ENCODE measurements around the gene TEX54. TPM values are rescaled to one million over a fixed set of nuclear protein-coding genes. Genes with fewer than 3 reads are reported as not detected.
"Not testable (repeated sequence)": the region's sequence is repeated elsewhere in the genome, so short reads cannot be mapped to it uniquely, and the experiment has no call there.

The TEX54 gene
- polyA plus RNA-seq, 4 donors: 0.83 TPM; not detected in 3

- DNase-seq (no peak), FAIRE-seq (no peak)
- peak overlapping the region; percentile 92 to 93 (median 92) for H3K27ac ChIP-seq (ENCODE audit: low read depth in 1 of 3, low read length in 2 of 3)
- H3K27me3 ChIP-seq (ENCODE audit: control insufficient read depth in 3 of 3, insufficient read depth in 3 of 3, low read length in 3 of 3): no peaks in the 10 kb centered on the region
- peak overlapping the region in 2 of 3 donors; percentile 49 to 66 for H3K4me3 ChIP-seq (ENCODE audit: low read depth in 1 of 3, low read length in 3 of 3)
- peaks cover 0 to 8% (median 0%) of the 10 kb centered on the region in 3 donors for H3K36me3 ChIP-seq (ENCODE audit: control insufficient read depth in 3 of 3, insufficient read depth in 2 of 3, low read depth in 1 of 3, low read length in 3 of 3)
- H3K9me3 ChIP-seq (ENCODE audit: control insufficient read depth in 2 of 2, insufficient read depth in 1 of 2, low read depth in 1 of 2, low read length in 1 of 2): no peaks in the 10 kb centered on the region
- 8 to 13% (median 10%) methylated on average over 30 of the region's 30 CpGs for WGBS, 3 donors
- peaks cover 0 to 12% (median 4%) of the 10 kb centered on the region in 3 donors for H3K4me1 ChIP-seq (ENCODE audit: control insufficient read depth in 3 of 3, insufficient read depth in 2 of 3, low read depth in 1 of 3, low read length in 2 of 3)
These were observed 9.6 kb upstream of the TEX54 start for GRCh38 chr11:62842171-62842741.

DNA sequence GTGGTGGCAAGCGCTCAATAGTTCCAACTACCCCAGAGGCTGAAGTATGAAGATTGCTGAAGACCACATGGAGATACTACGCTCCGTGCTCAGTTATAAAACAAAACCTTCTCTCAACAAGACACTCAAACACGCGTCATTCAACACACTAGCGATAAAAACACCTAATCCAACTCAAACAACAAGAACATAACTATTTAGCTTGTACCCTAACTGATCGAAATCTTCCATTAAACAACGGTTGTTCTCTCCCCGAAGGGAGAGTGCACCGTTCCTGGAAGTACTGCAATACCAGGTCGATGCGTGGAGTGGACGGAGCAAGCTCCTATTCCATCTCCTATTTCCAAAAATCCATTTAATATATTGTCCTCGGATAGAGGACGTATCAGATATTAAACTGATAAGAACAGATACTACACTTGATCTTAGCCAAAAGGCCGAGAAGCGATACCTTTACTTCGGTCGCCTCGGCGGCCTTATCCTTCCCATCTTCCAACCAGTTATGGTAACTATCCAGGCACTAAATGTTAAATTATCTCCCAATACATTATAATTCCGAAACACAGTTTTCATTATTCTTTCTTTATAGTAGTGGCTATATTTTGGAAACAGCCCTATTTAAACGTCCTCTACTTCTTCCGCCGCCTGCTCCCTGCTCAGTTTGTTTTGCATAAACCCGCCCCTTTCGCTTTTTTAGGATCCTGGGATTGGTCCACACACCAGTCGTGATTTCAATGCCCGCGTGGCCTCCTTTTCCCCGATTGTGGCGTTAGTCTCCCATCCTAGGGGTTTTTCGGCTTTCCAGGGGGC, 8.9 kb upstream of the TEX54 start:
- Histone ChIP-seq H3K9me3 (ENCODE audit: control insufficient read depth in 2 of 2, insufficient read depth in 1 of 2, low read depth in 1 of 2, low read length in 1 of 2) (no peaks in the 10 kb centered on the region), H3K4me3 (ENCODE audit: low read depth in 1 of 3, low read length in 3 of 3) (peak overlapping the region in 2 of 3 donors; percentile 49 to 66), H3K27ac (ENCODE audit: low read depth in 1 of 3, low read length in 2 of 3) (peak overlapping the region; percentile 96 to 99 (median 96)), H3K27me3 (ENCODE audit: control insufficient read depth in 3 of 3, insufficient read depth in 3 of 3, low read length in 3 of 3) (no peaks in the 10 kb centered on the region), H3K4me1 (ENCODE audit: control insufficient read depth in 3 of 3, insufficient read depth in 2 of 3, low read depth in 1 of 3, low read length in 2 of 3) (peaks cover 0 to 12% (median 4%) of the 10 kb centered on the region in 3 donors), H3K36me3 (ENCODE audit: control insufficient read depth in 3 of 3, insufficient read depth in 2 of 3, low read depth in 1 of 3, low read length in 3 of 3) (peaks cover 0 to 10% (median 0%) of the 10 kb centered on the region in 3 donors)
- DNase-seq: peak; percentile 95 to 98
- 0 to 1% (median 0%) methylated on average over 33 of the region's 33 CpGs for WGBS, 3 donors
- FAIRE-seq: peak; percentile 98

DNA sequence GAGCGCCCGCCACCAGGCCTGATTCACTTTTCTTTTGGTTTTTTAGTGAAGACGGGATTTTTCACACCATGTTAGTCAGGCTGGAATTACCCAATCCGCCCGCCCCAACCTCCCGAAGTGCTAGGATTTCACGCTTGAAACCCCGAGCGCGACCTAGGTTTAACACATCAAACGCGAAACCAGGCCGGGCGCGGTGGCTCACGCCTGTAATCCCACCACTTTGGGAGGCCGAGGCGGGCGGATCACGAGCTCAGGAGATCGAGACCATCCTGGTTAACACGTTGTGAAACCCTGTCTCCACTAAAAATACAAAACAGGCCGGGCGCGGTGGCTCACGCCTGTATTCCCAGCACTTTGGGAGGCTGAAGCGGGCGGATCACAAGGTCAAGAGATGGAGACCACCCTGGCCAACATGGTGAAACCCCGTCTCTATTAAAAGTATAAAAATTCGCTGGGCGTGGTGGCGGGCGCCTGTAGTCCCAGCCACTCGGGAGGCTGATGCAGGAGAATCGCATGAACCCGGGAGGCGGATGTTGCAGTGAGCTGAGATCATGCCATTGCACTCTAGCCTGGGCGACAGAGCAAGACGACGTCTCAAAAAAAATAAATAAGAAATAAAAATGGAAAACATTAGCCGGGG, 8.2 kb upstream of the TEX54 start:
- H3K4me1 ChIP-seq (ENCODE audit: control insufficient read depth in 3 of 3, insufficient read depth in 2 of 3, low read depth in 1 of 3, low read length in 2 of 3): peaks cover 0 to 12% (median 4%) of the 10 kb centered on the region in 3 donors
- H3K27ac ChIP-seq (ENCODE audit: low read depth in 1 of 3, low read length in 2 of 3): peak overlapping the region; percentile 96 to 99 (median 96)
- peak overlapping the region; percentile 11 to 91 (median 81) for H3K4me3 ChIP-seq (ENCODE audit: low read depth in 1 of 3, low read length in 3 of 3)
- peak in 1 of 2 donors; percentile 44 for DNase-seq
- H3K36me3 ChIP-seq (ENCODE audit: control insufficient read depth in 3 of 3, insufficient read depth in 2 of 3, low read depth in 1 of 3, low read length in 3 of 3): peaks cover 0 to 14% (median 0%) of the 10 kb centered on the region in 3 donors
- not testable (repeated sequence) for H3K9me3 ChIP-seq (ENCODE audit: control insufficient read depth in 2 of 2, insufficient read depth in 1 of 2, low read depth in 1 of 2, low read length in 1 of 2); FAIRE-seq; H3K27me3 ChIP-seq (ENCODE audit: control insufficient read depth in 3 of 3, insufficient read depth in 3 of 3, low read length in 3 of 3)
- WGBS, 3 donors: 1% methylated on average over 41 of the region's 41 CpGs

GRCh38 chr11:62839050-62839945, 6.7 kb upstream of the TEX54 start, which contains the start of gene WDR74:
WDR74 (minus strand) TSS chr11:62839590; CDS start chr11:62839570, 20 bp downstream.
- 0% methylated on average over 62 of the region's 62 CpGs for WGBS, 3 donors

DNA sequence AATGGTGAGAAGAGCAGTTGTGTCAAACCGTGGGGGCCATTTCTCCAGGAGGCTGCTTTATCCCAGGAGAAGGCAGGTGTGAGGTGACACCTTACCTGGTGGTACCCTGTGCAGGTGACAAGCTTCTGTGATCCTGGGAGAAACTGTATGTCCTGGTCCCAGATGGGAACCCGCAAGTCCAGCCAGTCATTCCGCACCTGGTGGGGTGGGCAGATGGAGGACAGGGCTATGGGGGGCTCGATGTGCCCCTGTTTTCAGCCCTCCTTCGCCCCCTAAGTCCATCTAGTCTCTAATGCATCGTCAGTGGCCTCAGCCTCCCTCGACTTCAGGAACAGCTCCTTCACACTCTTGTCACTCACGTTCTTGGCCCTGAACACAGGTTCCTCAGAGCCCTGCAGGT, 2.7 kb upstream of the TEX54 start:
- DNase-seq (no peak), FAIRE-seq (no peak)
- Histone ChIP-seq H3K9me3 (ENCODE audit: control insufficient read depth in 2 of 2, insufficient read depth in 1 of 2, low read depth in 1 of 2, low read length in 1 of 2) (no peaks in the 10 kb centered on the region), H3K27me3 (ENCODE audit: control insufficient read depth in 3 of 3, insufficient read depth in 3 of 3, low read length in 3 of 3) (no peaks in the 10 kb centered on the region), H3K4me3 (ENCODE audit: low read depth in 1 of 3, low read length in 3 of 3) (no peak overlapping the region), H3K4me1 (ENCODE audit: control insufficient read depth in 3 of 3, insufficient read depth in 2 of 3, low read depth in 1 of 3, low read length in 2 of 3) (peaks cover 0 to 15% (median 2%) of the 10 kb centered on the region in 3 donors), H3K36me3 (ENCODE audit: control insufficient read depth in 3 of 3, insufficient read depth in 2 of 3, low read depth in 1 of 3, low read length in 3 of 3) (peaks cover 0 to 43% (median 8%) of the 10 kb centered on the region in 3 donors), H3K27ac (ENCODE audit: low read depth in 1 of 3, low read length in 2 of 3) (no peak overlapping the region)
- 81 to 86% (median 83%) methylated on average over 8 of the region's 8 CpGs for WGBS, 3 donors

More at GRCh38 chr11:62839050-62839945, 6.7 kb upstream of the TEX54 start, which contains the start of gene WDR74:
- Histone ChIP-seq H3K4me1 (ENCODE audit: control insufficient read depth in 3 of 3, insufficient read depth in 2 of 3, low read depth in 1 of 3, low read length in 2 of 3) (peaks cover 0 to 12% (median 4%) of the 10 kb centered on the region in 3 donors), H3K27me3 (ENCODE audit: control insufficient read depth in 3 of 3, insufficient read depth in 3 of 3, low read length in 3 of 3) (no peaks in the 10 kb centered on the region), H3K9me3 (ENCODE audit: control insufficient read depth in 2 of 2, insufficient read depth in 1 of 2, low read depth in 1 of 2, low read length in 1 of 2) (no peaks in the 10 kb centered on the region), H3K4me3 (ENCODE audit: low read depth in 1 of 3, low read length in 3 of 3) (peak within 1 kb of the TSS; percentile 77 to 91 (median 81)), H3K27ac (ENCODE audit: low read depth in 1 of 3, low read length in 2 of 3) (peak within 1 kb of the TSS; percentile 96 to 99 (median 96)), H3K36me3 (ENCODE audit: control insufficient read depth in 3 of 3, insufficient read depth in 2 of 3, low read depth in 1 of 3, low read length in 3 of 3) (peaks cover 0 to 28% (median 8%) of the 10 kb centered on the region in 3 donors)
- DNase-seq (peak; percentile 95 to 98), FAIRE-seq (no peak)

- Histone ChIP-seq H3K27me3 (ENCODE audit: control insufficient read depth in 3 of 3, insufficient read depth in 3 of 3, low read length in 3 of 3) (no peaks in the 10 kb centered on the region), H3K9me3 (ENCODE audit: control insufficient read depth in 2 of 2, insufficient read depth in 1 of 2, low read depth in 1 of 2, low read length in 1 of 2) (no peaks in the 10 kb centered on the region), H3K27ac (ENCODE audit: low read depth in 1 of 3, low read length in 2 of 3) (peak within 1 kb of the TSS; percentile 96 to 99 (median 96)), H3K4me3 (ENCODE audit: low read depth in 1 of 3, low read length in 3 of 3) (peak within 1 kb of the TSS; percentile 84 to 99 (median 98)), H3K4me1 (ENCODE audit: control insufficient read depth in 3 of 3, insufficient read depth in 2 of 3, low read depth in 1 of 3, low read length in 2 of 3) (peaks cover 2 to 17% (median 2%) of the 10 kb centered on the region in 3 donors), H3K36me3 (ENCODE audit: control insufficient read depth in 3 of 3, insufficient read depth in 2 of 3, low read depth in 1 of 3, low read length in 3 of 3) (peaks cover 5 to 58% (median 15%) of the 10 kb centered on the region in 3 donors)
- FAIRE-seq (no peak), DNase-seq (peak; percentile 99 to 100)
- WGBS, 3 donors: 0 to 1% (median 0%) methylated on average over 55 to 65 of the region's 65 CpGs
These were observed 913 bp downstream of the TEX54 start, which contains the start of gene STX5 for GRCh38 chr11:62831520-62832335. STX5 (minus strand) TSS chr11:62832051; CDS start chr11:62831243, 808 bp downstream.

DNA sequence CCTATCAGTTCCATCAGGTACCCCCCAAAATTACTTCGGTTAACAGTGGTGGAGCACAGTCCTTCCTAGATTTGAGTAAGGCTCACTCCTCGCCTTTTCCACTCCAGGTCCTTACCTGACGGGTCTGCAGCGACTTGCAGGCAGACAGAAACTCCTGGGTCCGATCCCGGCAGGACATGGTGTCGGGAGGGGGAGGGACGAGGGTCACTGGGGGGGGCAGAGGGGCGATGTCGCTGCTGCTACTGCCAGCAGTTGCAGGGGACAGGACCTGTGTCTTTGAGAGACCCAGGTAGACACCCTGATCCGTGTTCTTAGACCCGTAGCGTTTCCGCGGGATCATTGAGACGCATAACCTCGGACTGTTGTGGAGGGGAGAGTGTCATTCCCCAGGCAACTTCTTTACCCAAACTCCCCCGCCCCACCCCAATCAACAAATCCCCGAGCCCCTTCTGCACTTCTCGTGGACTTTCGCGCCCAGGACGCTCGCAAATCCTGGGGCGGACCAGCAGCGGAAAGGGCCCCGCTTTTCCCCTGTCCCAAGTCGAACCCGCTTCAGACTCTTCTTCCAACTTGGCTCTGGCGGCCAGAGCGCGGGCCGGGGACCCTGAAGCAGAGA, 1.6 kb downstream of the TEX54 start:
- Histone ChIP-seq H3K27me3 (ENCODE audit: control insufficient read depth in 3 of 3, insufficient read depth in 3 of 3, low read length in 3 of 3) (no peaks in the 10 kb centered on the region), H3K36me3 (ENCODE audit: control insufficient read depth in 3 of 3, insufficient read depth in 2 of 3, low read depth in 1 of 3, low read length in 3 of 3) (peaks cover 7 to 60% (median 15%) of the 10 kb centered on the region in 3 donors), H3K27ac (ENCODE audit: low read depth in 1 of 3, low read length in 2 of 3) (peak overlapping the region; percentile 81 to 99 (median 96)), H3K4me3 (ENCODE audit: low read depth in 1 of 3, low read length in 3 of 3) (peak overlapping the region; percentile 84 to 99 (median 98)), H3K9me3 (ENCODE audit: control insufficient read depth in 2 of 2, insufficient read depth in 1 of 2, low read depth in 1 of 2, low read length in 1 of 2) (no peaks in the 10 kb centered on the region), H3K4me1 (ENCODE audit: control insufficient read depth in 3 of 3, insufficient read depth in 2 of 3, low read depth in 1 of 3, low read length in 2 of 3) (peaks cover 2 to 17% (median 2%) of the 10 kb centered on the region in 3 donors)
- DNase-seq (no peak), FAIRE-seq (no peak)
- WGBS, 3 donors: 1 to 2% (median 1%) methylated on average over 27 to 33 of the region's 33 CpGs
